Measurements from ENCODE around the gene HAUS6. TPM values are rescaled to one million over a fixed set of nuclear protein-coding genes. Genes with fewer than 3 reads are reported as not detected.
"Not testable (repeated sequence)": the region's sequence is repeated elsewhere in the genome, so short reads cannot be mapped to it uniquely, and the experiment has no call there.

HAUS6 gene
- total and polyA plus RNA-seq, 4 donors: 1.9 to 10.1 (median 5.6) TPM

- Histone ChIP-seq H3K4me1 (ENCODE audit: control insufficient read depth in 4 of 4, insufficient read depth in 4 of 4, low read length in 3 of 4) (no peaks in the 10 kb centered on the region), H3K9me3 (ENCODE audit: control insufficient read depth in 4 of 4, low read length in 3 of 4) (no peaks in the 10 kb centered on the region), H3K36me3 (ENCODE audit: control insufficient read depth in 4 of 4, insufficient read depth in 3 of 4, low read depth in 1 of 4, low read length in 3 of 4) (no peaks in the 10 kb centered on the region), H3K4me3 (ENCODE audit: low read depth in 1 of 3, low read length in 3 of 3) (no peak overlapping the region), H3K27ac (ENCODE audit: low read depth in 1 of 2, low read length in 2 of 2) (no peak overlapping the region), H3K27me3 (ENCODE audit: control insufficient read depth in 4 of 4, insufficient read depth in 4 of 4, low read length in 3 of 4) (no peaks in the 10 kb centered on the region), H3K9ac (ENCODE audit: low read depth in 1 of 2, low read length in 2 of 2) (no peak overlapping the region)
- no peak for DNase-seq (ENCODE audit: low spot score)
- TF ChIP-seq EGR1 (IDR thresholded peaks at IDR 0.05; ENCODE audit: low read depth in 2 of 2) (no peak), TAF1 (conservative IDR thresholded peaks at IDR 0.05) (no peak), FOXA2 (IDR thresholded peaks at IDR 0.05) (no peak), FOXA1 (IDR thresholded peaks at IDR 0.05) (no peak), RAD21 (IDR thresholded peaks at IDR 0.05) (no peak), RXRA (IDR thresholded peaks at IDR 0.05) (no peak), GABPA (IDR thresholded peaks at IDR 0.05 in 1 of 2, conservative IDR thresholded peaks at IDR 0.05 in 1 of 2) (no peak), HNF4A (conservative IDR thresholded peaks at IDR 0.05) (no peak), CTCF (IDR thresholded peaks at IDR 0.05; ENCODE audit: low read depth, low read length, missing input control) (no peak), YY1 (IDR thresholded peaks at IDR 0.05) (no peak)
- TF ChIP-seq, protein P1, sequence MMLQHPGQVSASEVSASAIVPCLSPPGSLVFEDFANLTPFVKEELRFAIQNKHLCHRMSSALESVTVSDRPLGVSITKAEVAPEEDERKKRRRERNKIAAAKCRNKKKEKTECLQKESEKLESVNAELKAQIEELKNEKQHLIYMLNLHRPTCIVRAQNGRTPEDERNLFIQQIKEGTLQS (IDR thresholded peaks at IDR 0.05): no peak
- TF ChIP-seq, protein P2, sequence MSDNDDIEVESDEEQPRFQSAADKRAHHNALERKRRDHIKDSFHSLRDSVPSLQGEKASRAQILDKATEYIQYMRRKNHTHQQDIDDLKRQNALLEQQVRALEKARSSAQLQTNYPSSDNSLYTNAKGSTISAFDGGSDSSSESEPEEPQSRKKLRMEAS (IDR thresholded peaks at IDR 0.05): no peak
- TF ChIP-seq, protein P3, sequence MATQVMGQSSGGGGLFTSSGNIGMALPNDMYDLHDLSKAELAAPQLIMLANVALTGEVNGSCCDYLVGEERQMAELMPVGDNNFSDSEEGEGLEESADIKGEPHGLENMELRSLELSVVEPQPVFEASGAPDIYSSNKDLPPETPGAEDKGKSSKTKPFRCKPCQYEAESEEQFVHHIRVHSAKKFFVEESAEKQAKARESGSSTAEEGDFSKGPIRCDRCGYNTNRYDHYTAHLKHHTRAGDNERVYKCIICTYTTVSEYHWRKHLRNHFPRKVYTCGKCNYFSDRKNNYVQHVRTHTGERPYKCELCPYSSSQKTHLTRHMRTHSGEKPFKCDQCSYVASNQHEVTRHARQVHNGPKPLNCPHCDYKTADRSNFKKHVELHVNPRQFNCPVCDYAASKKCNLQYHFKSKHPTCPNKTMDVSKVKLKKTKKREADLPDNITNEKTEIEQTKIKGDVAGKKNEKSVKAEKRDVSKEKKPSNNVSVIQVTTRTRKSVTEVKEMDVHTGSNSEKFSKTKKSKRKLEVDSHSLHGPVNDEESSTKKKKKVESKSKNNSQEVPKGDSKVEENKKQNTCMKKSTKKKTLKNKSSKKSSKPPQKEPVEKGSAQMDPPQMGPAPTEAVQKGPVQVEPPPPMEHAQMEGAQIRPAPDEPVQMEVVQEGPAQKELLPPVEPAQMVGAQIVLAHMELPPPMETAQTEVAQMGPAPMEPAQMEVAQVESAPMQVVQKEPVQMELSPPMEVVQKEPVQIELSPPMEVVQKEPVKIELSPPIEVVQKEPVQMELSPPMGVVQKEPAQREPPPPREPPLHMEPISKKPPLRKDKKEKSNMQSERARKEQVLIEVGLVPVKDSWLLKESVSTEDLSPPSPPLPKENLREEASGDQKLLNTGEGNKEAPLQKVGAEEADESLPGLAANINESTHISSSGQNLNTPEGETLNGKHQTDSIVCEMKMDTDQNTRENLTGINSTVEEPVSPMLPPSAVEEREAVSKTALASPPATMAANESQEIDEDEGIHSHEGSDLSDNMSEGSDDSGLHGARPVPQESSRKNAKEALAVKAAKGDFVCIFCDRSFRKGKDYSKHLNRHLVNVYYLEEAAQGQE (IDR thresholded peaks at IDR 0.05): no peak
- 87% methylated on average over 5 of the region's 5 CpGs for WGBS
Measured at GRCh38 chr9:19023078-19023477, 79.6 kb downstream of the HAUS6 start.

GRCh38 chr9:19022206-19022605 lies 80.5 kb downstream of the HAUS6 start:
- Histone ChIP-seq H3K9me3 (ENCODE audit: control insufficient read depth in 4 of 4, low read length in 3 of 4) (no peaks in the 10 kb centered on the region), H3K9ac (ENCODE audit: low read depth in 1 of 2, low read length in 2 of 2) (no peak overlapping the region), H3K27ac (ENCODE audit: low read depth in 1 of 2, low read length in 2 of 2) (no peak overlapping the region), H3K4me3 (ENCODE audit: low read depth in 1 of 3, low read length in 3 of 3) (no peak overlapping the region), H3K27me3 (ENCODE audit: control insufficient read depth in 4 of 4, insufficient read depth in 4 of 4, low read length in 3 of 4) (no peaks in the 10 kb centered on the region), H3K36me3 (ENCODE audit: control insufficient read depth in 4 of 4, insufficient read depth in 3 of 4, low read depth in 1 of 4, low read length in 3 of 4) (no peaks in the 10 kb centered on the region), H3K4me1 (ENCODE audit: control insufficient read depth in 4 of 4, insufficient read depth in 4 of 4, low read length in 3 of 4) (no peaks in the 10 kb centered on the region)
- no peak for DNase-seq (ENCODE audit: low spot score)
- 93% methylated on average over 2 of the region's 2 CpGs for WGBS
- TF ChIP-seq, protein P2 (IDR thresholded peaks at IDR 0.05): no peak

DNA sequence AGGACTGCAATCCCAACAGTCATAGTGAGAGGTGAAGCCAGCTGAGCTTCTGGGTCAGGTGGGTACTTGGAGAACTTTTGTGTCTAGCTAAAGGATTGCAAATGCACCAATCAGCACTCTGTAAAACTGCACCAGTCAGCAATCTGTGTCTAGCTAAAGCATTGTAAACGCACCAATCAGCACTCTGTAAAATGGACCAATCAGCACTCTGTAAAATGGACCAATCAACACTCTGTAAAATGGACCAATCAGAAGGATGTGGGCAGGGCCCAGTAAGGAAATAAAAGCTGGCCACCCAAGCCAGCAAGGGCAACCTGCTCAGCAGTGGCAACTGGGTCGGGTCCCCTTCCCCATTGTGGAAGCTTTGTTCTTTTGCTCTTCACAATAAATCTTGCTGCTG lies 81.1 kb downstream of the HAUS6 start:
- WGBS: 97% methylated on average over 2 of the region's 2 CpGs
- H3K4me3 ChIP-seq (ENCODE audit: low read depth in 1 of 3, low read length in 3 of 3); H3K36me3 ChIP-seq (ENCODE audit: control insufficient read depth in 4 of 4, insufficient read depth in 3 of 4, low read depth in 1 of 4, low read length in 3 of 4); H3K9ac ChIP-seq (ENCODE audit: low read depth in 1 of 2, low read length in 2 of 2); H3K27me3 ChIP-seq (ENCODE audit: control insufficient read depth in 4 of 4, insufficient read depth in 4 of 4, low read length in 3 of 4); DNase-seq (ENCODE audit: low spot score); H3K9me3 ChIP-seq (ENCODE audit: control insufficient read depth in 4 of 4, low read length in 3 of 4); H3K4me1 ChIP-seq (ENCODE audit: control insufficient read depth in 4 of 4, insufficient read depth in 4 of 4, low read length in 3 of 4); H3K27ac ChIP-seq (ENCODE audit: low read depth in 1 of 2, low read length in 2 of 2): not testable (repeated sequence)
